Inflammatory macrophage treated with lipopolysaccharide for 4 hours (primary cell): ENCODE results near the gene TLNRD1.

Experiments
- DNase-seq: peaks from one replicate; pipeline ENCODE4 v3.0.0-alpha.2; 2020

The TLNRD1 gene

DNA sequence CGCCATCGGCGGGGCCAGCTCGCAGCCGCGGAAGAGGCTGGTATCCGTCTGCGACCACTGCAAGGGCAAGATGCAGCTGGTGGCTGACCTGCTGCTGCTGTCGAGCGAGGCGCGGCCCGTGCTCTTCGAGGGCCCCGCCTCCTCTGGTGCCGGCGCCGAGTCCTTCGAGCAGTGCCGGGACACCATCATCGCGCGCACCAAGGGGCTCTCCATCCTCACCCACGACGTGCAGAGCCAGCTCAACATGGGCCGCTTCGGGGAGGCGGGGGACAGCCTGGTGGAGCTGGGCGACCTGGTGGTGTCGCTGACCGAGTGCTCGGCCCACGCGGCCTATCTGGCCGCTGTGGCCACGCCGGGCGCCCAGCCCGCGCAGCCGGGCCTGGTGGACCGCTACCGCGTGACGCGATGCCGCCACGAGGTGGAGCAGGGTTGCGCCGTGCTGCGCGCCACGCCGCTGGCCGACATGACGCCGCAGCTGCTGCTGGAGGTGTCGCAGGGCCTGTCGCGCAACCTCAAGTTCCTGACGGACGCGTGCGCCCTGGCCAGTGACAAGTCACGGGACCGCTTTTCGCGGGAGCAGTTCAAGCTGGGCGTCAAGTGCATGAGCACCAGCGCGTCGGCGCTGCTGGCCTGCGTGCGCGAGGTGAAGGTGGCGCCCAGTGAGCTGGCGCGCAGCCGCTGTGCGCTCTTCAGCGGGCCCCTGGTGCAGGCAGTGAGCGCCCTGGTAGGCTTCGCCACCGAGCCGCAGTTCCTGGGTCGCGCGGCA lies 1.8 kb downstream of the TLNRD1 start:
- DNase-seq, result no peak

DNA sequence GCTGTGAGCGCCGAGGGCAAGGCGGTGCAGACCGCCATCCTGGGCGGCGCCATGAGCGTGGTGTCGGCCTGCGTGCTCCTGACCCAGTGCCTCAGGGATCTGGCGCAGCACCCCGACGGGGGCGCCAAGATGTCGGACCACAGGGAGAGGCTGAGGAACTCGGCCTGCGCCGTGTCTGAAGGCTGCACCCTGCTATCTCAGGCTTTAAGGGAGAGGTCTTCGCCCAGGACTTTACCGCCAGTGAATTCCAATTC lies 2.3 kb downstream of the TLNRD1 start:
- DNase-seq, result no peak

DNA sequence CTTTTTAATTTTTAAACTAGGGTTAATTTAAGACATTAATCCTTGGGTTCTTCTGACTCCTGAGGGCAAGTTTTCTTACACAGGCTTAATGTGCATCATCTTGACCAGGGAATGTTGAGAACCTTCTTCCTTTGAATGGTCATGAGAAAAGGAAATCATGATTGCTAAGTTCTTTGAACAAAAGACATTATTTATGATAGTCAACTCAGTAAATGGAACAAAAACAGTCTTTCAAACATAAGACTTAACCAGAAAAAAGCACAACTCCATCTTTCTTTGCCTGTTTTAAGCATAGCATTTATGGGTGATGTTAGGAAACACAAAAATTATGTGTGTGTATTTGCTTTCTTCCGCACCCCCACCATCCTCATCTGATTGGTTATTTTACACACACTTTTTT lies 5.4 kb downstream of the TLNRD1 start:
- no peak for DNase-seq

DNA sequence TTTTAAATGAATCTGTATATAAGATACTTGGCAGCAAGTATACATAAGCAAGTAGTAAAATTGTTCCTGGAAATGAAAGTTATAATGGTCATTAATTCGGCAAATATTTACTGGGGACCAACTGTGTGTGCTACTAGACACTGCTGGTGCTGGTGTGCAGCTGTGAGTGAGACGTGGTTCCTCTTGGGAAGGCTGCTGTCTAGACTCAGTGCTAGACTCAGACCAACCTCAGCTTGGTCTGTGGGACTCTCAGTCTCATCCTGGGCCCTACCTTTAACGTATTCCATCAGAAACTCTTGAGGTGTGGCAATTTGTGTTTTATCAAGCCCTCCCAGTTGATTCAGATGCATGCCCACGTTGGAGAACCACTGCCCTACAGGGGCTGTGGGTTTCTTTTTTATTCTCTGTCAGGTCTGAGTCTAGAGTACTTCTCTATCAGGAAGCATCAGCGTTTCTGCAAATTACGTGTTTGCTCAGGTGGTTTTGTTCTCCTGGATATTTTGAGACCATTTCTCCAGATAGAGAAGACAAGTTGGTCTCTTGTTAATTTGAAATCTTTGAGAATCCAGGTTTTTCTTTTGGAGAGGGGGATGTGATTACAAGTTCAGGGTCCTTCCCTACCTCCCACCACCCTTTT lies 6.8 kb downstream of the TLNRD1 start:
- DNase-seq, result no peak

DNA sequence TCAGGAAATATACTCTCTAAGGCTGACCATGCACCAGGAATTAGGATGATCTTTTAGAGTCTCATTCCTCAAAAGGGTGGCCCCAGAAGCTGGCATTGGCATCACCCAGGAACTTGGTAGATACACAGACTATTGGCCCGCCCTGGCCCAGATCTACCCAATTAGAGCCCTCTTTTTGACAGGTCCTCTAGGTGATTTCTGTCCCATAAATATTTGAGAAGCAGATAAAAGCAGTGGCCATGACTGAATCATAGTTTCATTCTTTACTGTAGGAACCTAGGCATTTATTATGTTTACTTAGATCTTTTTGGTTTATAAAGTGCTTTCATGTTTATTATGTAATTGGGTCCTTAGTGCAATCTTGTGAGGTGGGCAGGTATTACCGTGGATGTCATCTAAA lies 7.6 kb downstream of the TLNRD1 start:
- DNase-seq, result no peak

DNA sequence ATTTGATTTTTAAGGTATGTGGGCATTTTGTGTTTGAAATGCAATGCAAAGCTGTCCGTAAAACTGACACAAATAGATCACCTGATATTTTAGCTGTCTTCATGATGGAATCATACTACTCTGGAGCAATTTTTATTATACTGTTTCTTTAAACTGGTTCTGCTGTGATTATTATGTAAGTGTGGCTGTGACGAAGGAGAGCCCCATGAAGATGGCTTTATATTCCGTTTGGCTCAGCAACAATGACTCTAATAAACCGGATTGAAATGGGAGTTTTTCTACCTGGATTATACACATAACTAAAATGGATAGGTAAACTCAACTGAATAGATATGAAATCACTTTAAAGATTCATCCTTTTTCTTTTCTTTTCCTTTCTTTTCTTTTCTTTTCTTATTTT lies 9.4 kb downstream of the TLNRD1 start:
- DNase-seq, result no peak

DNA sequence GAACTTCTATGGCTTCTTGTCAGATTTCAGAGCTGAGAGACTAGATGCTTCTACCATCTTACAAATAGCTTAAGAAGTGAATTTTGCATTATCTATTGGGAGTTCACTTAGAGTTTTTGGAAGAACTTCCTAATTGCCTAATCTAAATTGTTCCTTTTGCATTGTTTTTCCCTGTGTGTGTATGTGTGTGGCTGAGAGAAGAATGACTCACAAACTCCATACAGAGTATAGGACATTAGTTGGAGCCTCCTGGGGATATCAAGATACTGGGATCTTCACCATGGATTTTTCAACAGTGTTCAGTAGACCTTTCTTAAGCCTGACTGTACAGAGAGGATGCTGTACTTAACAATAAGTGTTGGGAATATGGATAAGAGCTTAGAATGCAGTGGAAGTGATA lies 10.9 kb downstream of the TLNRD1 start:
- no peak for DNase-seq

DNA sequence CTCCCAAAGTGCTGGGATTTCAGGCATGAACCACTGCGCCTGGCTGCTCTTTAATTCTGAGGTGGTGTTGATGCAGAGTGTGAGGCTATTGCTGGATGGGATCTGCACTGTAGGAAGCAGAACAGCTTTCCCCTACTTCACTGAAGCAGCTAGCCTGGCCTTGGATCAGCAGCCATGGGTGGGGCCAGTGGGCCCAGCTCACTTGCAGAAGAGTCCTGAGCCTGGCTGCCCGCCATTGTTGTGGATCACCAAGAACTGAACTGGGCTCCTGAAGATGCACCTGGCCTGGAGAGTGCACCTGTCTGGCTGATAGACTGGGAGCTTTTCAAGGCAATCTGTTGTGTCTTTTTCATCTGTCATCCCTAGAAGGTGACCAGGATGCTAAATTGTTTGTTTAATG lies 11.9 kb downstream of the TLNRD1 start:
- DNase-seq, result no peak

DNA sequence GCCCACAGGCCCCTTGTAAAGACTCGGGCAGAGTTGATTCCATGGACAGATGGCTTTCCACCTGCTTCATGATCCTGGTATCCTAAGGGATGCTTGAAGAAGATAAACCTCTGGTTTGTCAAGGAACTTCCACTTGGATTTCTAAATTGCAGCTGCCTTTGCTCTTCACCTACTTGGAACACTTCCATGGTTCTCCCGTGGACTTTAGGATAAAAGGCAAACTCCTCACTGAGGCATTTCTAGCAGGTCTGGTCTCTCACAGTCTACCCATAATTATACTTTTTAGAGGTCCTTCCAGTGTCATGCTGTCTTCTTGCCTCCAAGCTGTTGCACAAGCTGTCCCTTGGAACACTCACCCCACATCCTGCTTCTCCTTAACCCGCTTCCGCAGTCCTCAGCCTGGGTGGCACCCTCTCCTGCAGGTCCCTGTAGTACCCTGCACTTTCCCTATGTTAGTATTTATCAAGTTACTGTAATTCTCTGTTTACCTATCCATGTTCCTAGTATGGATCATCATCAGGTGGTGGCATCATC lies 12.7 kb downstream of the TLNRD1 start:
- DNase-seq, result no peak

DNA sequence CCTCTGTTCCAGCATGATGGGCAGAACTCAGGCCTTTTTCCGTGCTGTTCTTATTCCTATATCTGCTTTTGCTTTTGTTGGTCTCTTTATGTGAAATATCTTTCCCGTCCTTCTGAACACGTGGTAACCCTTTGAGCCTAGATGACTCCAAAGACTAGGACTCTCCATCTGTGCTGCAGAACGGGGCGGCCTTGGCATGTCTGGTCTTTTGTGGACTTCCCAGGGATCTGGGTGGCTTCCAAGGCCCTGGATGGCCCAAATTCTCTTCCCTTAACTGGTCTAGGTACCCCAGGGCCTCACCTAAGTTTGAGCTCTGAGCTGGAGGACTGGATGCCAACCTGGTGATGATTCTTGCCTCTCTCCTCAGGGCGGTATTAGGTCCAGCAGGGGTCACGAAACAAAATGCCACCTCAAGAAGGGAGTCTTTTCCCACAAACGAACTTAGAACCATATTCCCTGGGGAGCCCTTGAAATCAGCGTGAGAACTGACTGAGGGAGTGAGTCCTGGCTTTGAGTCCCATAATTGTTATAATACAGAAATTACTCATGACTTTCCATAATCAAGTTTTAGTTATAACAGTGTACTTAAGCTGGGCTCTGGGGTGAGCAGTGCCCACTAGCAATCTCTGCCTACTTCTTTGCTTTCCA lies 13.8 kb downstream of the TLNRD1 start:
- DNase-seq, result no peak

DNA sequence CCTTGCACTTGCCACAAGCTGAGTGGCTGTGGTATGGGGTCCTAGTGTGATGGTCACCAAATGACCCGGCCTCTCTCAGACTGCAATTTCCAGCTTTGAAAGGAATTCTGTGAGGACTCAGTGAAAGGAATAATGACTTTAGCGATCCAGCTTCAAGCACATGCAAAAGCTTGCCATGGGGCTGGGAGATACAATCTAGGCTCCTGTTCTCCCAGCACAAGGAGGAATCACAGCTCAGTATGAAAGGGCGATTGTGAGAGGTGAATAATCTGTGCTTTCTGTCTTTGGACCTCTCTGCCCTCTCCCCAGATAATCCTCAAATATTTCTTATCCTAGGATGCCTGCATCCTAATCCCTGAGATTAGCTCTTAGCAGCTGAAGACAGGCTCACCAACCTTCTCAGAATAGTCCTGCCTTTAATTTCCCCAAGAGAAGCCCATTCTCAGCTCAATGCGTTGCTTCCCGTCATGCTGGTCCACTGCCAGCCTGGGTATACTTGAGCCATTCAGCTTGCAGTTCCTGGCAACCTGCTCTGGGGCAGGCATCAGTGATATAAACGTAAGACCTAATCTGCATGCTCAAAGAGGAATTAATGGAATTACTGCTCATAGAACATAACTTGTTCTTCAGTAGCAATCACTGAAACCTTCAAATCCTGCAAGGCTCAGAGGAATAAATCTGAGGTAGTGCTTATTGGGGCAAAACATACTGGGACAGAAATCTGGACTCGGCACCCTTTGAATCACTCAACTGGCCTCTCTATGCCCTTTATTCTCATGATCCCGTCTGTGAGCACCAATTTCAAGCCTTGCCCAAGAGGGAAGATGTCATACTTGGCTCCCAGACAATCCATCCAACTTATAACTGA lies 15.1 kb downstream of the TLNRD1 start:
- DNase-seq, result no peak

DNA sequence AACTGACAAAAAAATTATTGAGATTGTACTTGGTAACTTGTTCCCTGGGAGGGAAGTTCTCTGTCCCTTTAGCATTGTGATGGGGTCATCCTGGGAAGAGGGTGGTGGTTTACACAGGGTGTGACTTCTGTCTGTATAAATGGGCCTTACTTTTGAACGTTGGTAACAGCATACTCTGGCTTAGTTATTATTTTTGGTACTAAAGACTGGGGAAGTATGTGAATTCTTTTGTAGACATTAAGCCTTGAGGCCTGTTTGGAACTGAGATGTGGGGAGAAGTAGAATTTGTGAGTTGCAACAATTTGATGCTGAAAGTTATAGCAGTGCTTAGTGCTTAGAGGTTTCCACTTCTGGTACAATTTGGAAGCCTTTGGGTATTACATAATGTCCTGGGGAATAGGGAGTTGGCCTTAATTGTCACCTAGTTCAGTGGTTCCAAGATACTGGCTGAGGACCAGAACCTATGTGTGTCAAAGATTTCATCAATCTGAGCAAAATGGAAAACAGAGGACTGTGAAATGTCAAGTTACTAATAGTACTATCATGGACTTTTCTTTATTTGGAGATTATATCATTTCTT lies 15.9 kb downstream of the TLNRD1 start:
- no peak for DNase-seq

DNA sequence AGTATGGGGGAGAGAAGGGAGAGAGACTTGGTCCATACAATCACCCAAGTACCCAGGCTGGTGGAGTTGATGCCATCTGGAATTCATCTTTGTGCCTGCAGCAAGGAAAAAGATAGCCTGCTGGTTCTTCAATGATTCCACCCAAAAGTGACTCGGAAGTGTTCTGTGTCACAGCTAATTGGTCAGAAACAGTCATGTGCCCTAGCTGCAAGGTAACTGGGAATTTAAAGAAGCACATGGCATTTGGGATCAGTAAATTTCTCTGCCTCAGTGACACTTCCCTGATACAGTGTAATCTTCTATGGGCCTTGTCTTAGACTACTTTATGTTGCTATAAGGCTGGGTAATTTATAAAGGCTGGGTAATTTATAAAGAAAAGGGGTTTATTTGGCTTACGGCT lies 17.5 kb downstream of the TLNRD1 start:
- DNase-seq, result no peak

DNA sequence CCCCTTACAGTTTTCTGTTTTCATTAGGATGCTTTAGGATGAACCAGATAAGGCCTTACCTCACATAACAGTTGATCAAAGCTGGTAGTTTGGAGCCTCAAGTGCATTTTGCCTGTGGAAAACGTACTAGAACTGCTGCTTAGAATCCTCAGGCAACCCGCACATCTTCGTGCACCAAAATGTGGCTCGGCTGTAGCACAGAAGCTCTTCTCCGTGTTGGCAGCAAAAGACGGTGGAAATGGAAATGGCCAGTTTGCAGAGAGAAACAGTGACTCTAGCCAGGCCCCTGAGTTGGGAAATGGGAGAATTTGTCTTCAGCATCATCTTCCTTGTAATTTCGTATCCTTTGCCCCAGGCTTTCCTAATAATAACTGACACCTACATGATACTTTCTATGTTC lies 20.6 kb downstream of the TLNRD1 start:
- DNase-seq, result no peak

DNA sequence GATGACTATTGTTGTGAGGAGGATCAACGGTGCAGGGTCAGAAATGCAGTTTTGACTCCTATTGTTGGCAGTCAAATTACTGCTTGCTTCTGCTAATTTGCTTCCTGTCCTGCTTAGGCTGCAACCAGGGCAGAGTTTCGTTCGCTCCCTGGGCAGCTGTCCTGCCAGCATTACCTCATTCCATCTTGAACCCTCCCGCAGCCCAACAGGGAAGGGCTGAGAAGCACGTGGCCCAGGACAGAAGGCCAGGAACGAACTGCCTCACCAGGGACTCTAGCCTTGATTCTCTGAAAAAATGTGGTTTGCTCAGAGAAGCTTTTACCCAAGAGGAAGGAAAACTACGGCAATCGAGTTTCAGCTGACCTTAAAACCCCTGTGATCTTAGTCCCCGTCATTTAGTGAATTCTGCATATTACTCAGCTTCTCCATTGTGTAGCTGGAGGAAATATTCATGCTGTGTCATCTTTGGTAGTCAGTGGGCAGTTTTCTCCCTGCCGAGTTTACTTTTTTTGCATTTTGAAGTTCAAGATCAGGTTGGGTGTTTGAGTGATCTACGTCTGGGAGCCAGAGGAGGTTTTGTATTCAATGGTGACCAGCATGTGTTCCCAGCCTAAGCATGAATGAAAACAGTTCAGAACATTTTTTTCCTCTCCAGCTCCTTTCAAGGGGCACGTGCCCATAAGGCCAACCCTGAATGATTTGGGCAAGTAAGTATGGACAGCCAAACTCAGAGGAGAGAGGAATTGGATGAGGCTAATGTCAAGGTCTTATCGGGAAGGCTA lies 23.0 kb downstream of the TLNRD1 start:
- DNase-seq, result peak; percentile 100

DNA sequence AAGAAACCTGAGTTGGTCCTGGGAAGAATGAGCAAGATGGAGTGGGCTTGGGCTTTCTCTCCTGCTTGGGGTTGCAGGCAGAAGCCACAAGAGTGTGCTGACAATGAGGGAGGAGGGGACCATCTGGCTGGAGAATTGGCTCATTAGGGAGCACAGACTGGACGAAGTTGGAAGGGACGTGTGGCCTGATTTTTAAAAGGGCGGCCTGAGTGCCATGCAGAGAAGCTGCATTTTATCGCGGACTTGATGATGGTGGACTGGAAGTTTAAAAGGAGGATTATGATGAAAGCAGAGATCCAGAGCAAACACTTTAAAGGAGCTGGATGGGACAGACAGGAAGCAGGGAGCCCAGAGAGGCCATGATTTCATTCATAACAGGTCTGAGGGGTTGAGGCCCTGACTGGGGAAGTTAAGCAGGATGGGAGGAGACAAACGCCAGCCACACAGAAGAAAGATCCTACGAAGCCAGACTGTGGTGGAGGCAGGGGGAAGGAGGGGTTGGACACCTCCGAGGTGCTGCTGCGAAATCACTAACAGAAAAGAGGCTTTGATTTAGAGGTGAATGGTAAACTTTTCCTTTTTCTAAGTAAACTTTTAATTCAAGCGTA lies 23.6 kb downstream of the TLNRD1 start:
- DNase-seq, result peak; percentile 68

DNA sequence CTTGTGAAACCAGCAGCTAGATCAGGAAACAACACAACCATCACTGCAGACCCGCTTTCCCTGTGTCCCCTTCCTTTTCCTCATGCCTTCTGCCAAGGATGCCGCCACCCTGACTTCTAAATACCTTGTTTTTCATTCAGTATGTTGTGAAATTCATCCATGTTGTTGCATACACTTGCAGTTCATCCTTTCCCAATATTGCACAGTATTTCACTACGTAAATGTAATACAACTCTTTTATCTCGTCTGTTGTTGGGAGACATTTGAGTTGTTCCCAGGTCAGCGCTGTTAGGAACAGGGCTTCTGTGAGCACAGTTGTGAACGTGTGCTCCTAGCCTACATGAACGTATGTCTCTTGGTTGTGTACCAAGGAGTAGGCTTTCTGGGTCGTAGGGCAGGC lies 24.2 kb downstream of the TLNRD1 start:
- DNase-seq, result peak; percentile 69

DNA sequence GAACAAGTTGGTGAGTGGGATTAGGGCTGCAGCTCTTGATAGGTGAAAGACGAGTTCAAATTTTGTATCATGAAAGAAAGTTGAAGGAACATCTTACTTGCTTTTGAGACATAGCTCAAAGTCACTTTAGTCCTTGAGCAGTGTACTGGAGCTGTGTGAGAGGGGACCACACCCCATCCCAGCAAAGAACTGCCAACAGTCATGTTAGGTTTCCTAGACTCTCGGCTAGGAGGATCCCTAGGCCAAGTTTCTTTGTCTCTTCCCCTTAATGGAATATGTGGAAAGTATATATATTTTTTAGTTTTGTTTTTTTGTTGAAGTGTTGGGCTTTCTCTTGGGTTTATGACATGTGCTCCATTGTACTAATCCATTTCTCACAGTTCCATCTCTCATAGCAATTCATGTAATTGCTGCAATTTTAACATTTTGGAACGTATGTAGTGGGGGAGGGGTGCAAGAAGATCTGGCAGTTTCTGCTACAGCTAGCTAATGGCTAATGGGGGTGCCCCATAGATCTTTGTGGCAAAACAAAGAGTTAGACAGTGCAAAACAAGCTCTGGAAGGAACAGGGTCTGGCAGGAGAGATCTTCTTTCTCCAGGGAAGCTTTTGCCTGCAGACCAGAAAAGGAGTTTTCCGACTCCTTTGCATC lies 25.1 kb downstream of the TLNRD1 start:
- no peak for DNase-seq

DNA sequence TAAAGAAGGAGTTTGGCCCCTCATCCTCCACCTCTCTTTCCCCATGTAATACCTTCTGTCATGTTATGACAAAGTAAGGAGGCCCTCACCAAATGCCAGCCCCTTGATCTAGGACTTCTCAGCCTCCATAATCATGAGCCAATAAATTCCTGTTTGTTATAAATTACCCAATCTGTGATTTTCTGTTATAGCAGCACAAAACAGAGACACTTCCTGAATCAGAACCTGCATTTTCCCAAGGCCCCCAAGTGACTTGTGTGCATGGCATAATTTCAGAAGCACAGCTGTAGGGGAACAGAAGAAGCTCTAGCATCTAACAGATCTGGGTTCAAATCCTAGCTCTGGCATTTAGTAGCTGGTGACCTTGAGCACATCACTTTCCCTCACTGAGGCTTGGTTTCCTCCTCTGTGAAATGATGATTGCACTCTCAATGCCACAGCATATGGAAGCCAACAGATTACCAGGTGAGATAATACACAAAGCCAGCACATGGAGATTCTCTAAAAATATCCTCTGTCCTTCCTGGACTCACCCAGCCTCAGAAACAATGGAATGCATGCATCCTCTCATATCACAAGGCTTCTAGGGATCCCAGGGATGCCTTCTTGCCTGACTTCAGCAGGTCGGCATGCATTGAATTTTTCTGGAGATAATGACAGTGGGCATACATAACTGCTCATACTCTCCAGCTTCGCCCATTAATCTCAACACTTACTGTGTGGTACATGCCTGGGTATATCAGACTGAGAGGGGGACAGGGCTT lies 26.3 kb downstream of the TLNRD1 start:
- DNase-seq, result peak; percentile 68
